Neutrophil (primary cell): ENCODE measurements around the gene SHQ1.

Source experiments
- H3K27ac ChIP-seq: fragments of 200-600 bp; sonication (generic); 2 replicates; pipeline ENCODE4 v1.5.1; 2016; ENCODE audit warnings: mild to moderate bottlenecking, moderate library complexity
- H3K27me3 ChIP-seq: fragments of 200-600 bp; sonication (generic); 2 replicates; pipeline ENCODE4 v1.6.0; 2016; ENCODE audit warnings: mild to moderate bottlenecking
- H3K36me3 ChIP-seq: fragments of 200-600 bp; sonication (generic); 2 replicates; pipeline ENCODE4 v1.5.1; 2017
- H3K4me1 ChIP-seq, 2 experiments: fragments of 200-600 bp in 1 of 2; sonication (generic) in 1 of 2; 1 replicate in 1 of 2; 2 replicates in 1 of 2; pipeline versions ENCODE4 v1.5.1 to v1.6.1; 2013 to 2016; ENCODE audit warnings: low read depth in 1 of 2, low read length in 1 of 2, mild to moderate bottlenecking in 1 of 2, moderate library complexity in 1 of 2; ENCODE audit not compliant: control insufficient read depth in 1 of 2, insufficient read depth in 1 of 2
- H3K4me3 ChIP-seq, 2 experiments: fragments of 200-600 bp in 1 of 2; sonication (generic) in 1 of 2; 1 replicate in 1 of 2; 2 replicates in 1 of 2; pipeline ENCODE4 v1.5.1; 2013 to 2016; ENCODE audit warnings: low read depth in 1 of 2, low read length in 1 of 2, mild to moderate bottlenecking in 1 of 2, moderate library complexity in 1 of 2
- H3K9me3 ChIP-seq: fragments of 200-600 bp; sonication (generic); 2 replicates; pipeline ENCODE4 v1.5.1; 2016
- TF ChIP-seq, protein P1 (sequence below): fragments of 200-600 bp; sonication (generic); IDR thresholded peaks from 2 replicates; pipeline ENCODE4 v1.5.1; 2016; ENCODE audit warnings: antibody characterized with exemption

Gene SHQ1

DNA sequence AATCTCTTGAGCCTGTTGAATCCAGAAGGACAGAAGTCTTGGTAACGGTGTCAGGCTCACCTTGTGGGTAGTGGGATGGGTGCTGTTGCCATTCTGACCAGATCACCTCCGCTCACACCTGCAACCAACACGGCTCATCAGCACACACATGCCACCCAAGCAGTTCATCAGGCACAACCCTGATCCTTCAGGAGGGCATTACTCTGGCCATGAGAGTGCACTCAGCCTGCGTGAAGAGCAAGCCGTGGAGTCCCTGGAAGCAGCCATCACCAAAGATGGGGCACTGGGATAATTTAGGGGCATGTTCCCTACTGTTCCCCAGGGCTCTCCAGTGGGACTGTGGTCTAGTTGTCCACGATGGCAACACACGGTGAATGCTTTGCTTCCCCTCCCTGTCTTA lies 120.5 kb downstream of the SHQ1 start:
- Histone ChIP-seq H3K9me3 (no peaks in the 10 kb centered on the region), H3K27me3 (no peaks in the 10 kb centered on the region), H3K4me3 (no peak overlapping the region), H3K4me1 (no peaks in the 10 kb centered on the region), H3K27ac (no peak overlapping the region), H3K36me3 (no peaks in the 10 kb centered on the region)
- TF ChIP-seq, protein P1, sequence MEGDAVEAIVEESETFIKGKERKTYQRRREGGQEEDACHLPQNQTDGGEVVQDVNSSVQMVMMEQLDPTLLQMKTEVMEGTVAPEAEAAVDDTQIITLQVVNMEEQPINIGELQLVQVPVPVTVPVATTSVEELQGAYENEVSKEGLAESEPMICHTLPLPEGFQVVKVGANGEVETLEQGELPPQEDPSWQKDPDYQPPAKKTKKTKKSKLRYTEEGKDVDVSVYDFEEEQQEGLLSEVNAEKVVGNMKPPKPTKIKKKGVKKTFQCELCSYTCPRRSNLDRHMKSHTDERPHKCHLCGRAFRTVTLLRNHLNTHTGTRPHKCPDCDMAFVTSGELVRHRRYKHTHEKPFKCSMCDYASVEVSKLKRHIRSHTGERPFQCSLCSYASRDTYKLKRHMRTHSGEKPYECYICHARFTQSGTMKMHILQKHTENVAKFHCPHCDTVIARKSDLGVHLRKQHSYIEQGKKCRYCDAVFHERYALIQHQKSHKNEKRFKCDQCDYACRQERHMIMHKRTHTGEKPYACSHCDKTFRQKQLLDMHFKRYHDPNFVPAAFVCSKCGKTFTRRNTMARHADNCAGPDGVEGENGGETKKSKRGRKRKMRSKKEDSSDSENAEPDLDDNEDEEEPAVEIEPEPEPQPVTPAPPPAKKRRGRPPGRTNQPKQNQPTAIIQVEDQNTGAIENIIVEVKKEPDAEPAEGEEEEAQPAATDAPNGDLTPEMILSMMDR, result no peak

DNA sequence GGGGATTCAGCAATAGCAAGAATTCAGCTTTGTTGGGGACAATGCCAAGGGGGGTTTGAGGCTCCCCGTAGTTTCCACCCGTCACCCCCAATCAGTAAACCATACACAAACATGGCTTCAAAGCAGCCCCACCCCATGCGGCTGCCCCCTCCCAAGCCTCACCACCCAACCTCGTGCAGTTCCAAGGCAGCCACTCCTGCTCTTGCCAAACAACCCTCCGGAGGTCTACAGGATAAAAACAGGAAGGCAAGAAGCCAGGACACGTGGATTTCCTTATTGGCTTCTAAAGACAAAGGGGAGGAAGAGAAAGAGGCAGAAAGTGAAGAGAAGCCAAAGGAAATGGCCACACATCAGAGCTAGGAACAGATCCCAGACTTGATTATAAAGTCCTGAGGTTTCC lies 121.1 kb downstream of the SHQ1 start:
- Histone ChIP-seq H3K9me3 (no peaks in the 10 kb centered on the region), H3K27ac (no peak overlapping the region), H3K36me3 (no peaks in the 10 kb centered on the region), H3K4me3 (no peak overlapping the region), H3K27me3 (no peaks in the 10 kb centered on the region), H3K4me1 (no peaks in the 10 kb centered on the region)
- TF ChIP-seq, protein P1, result no peak

DNA sequence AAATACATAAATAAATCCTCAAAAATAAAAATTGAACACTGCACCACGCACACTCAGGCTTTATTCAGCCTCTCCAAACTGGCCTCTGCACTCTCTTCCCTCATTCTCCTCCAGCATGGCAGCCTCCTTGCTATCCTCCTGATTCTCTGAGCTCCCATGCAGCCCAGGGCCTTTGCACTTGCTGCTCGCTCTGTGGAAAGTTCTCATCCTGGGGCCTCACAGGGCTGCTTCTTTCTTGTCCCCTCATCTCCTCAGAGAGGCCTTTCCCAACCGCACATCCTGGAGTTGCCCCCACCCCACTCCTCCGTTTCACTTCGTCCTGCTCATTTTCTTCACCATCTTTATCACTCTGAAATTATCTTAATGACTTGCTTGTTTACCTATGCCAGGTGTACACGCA lies 123.0 kb downstream of the SHQ1 start:
- no peaks in the 10 kb centered on the region for H3K27me3 ChIP-seq
- H3K36me3 ChIP-seq, result no peaks in the 10 kb centered on the region
- H3K4me1 ChIP-seq, result no peaks in the 10 kb centered on the region
- no peaks in the 10 kb centered on the region for H3K9me3 ChIP-seq
- H3K4me3 ChIP-seq, result no peak overlapping the region
- H3K27ac ChIP-seq, result no peak overlapping the region
- TF ChIP-seq, protein P1, result no peak

DNA sequence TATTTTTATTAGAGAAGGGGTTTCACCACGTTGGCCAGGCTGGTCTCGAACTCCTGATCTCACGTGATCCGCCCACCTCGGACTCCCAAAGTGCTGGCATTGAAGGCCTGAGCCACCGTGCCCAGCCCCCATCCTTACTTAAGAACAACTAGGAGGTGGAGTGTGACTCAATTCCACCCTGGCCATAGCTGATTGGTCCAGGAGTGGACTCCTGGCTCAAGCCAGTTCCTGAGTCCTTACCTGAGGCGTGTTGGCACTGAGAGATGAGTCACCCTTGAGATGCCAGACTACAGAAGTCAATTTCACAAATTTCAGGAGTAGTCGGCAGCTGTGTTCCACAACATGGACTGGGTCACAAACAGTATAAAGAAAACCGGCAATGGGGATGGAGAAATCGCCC lies 124.2 kb downstream of the SHQ1 start:
- Histone ChIP-seq H3K4me3 (no peak overlapping the region), H3K9me3 (no peaks in the 10 kb centered on the region), H3K4me1 (no peaks in the 10 kb centered on the region), H3K36me3 (no peaks in the 10 kb centered on the region), H3K27me3 (no peaks in the 10 kb centered on the region), H3K27ac (no peak overlapping the region)
- TF ChIP-seq, protein P1, result no peak

DNA sequence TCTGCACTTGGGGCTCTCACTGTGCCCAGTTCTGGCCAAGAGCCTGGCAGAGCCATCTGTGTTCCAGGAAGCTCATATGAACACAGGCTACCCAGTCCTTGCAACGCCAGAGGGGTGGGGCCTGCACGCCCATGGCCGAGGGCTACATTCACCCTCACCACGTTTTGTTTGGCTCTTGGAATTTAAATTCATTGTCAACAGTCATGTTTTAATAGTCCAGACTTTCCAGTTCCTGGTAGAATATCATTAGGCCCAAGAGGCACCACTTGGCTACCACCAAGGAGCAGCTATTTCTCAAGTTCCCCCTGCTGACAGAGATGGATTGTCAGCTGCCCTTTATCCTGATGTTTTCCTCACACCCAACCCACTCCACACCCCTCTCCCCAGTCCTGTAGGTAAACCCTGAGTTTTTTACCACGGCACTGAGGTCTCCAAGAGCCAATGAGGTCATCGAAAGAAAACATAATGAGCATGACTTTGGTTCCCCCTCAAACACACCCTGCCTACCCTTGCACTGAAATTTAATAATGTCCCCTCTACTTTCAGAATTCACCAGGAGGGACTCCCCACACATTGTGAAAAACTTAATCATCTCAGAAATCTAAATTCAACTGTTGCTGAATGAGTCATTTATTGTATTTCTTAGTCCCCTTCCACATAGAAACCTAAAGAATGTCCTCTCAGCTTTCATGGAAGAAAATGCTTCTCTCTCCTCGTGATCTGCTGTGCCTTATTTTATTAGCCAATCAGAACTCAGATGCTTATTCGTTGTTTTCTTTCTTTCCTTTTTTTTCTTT lies 125.1 kb downstream of the SHQ1 start:
- H3K4me3 ChIP-seq, result no peak overlapping the region
- H3K27ac ChIP-seq, result no peak overlapping the region
- TF ChIP-seq, protein P1, result no peak
- H3K27me3 ChIP-seq, result no peaks in the 10 kb centered on the region
- H3K9me3 ChIP-seq, result no peaks in the 10 kb centered on the region
- H3K36me3 ChIP-seq, result no peaks in the 10 kb centered on the region
- H3K4me1 ChIP-seq, result no peaks in the 10 kb centered on the region
